Right ventricle myocardium inferior (tissue), 1 donor: Measurements from ENCODE around the gene LRRC9. TPM values are rescaled to one million over a fixed set of nuclear protein-coding genes. Genes with fewer than 3 reads are reported as not detected.
"Not testable (repeated sequence)": the region's sequence is repeated elsewhere in the genome, so short reads cannot be mapped to it uniquely, and the experiment has no call there.

Experiments
- ATAC-seq: fragments of 200-7000 bp; cut with Tn5 transposase; one replicate; pipeline ENCODE4 v1.9.1; 2020; ENCODE audit warnings: mild to moderate bottlenecking, moderate library complexity
- DNase-seq: peaks from one replicate; pipeline ENCODE4 v3.0.0; 2021; ENCODE audit errors: missing footprints
- intact Hi-C: fragments of 100-400 bp; cut with DNase I; formaldehyde crosslinking; loops from one replicate; pipeline ENCODE4 v1.11.0; 2022
- total RNA-seq: library from RNA; stranded (reverse); fragmentation: NEBNext Ultra II Directional; extraction: Animal tissue kit (Norgen Biotek cat#: 25700); gene quantifications from one replicate; pipeline ENCODE4 v1.2.1, GENCODE V29; 2021
- donor health status: DM: no; HTN: yes; CAD: no; lungs with severe emphysema.

The LRRC9 gene
- total RNA-seq, 1 donor from 2014 or later: 0.19 TPM

DNA sequence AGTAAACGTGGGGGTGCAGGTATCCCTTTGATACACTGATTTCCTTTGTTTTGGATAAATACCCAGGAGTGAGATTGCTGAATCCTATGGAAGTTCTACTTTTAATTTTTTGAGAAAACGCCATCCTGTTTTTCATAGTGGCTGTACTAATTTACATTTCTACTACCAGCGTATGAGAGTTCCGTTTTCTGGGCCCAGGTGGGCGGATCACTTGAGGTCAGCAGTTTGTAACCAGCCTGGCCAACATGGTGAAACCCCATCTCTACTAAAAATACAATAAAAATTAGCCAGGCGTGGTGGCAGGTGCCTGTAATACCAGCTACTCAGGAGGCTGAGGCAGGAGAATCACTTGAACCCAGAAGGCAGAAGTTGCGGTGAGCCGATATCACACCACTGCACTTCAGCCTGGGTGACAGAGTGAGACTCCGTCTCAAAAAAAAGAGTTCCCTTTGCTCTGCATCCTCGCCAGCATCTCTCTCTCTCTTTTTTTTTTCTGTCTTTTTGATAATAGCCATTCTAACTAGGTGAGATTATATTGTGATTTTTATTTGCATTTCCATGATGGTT, 22.4 kb downstream of the LRRC9 start:
- ATAC-seq, intact Hi-C loops, DNase-seq: not testable (repeated sequence)

- DNase-seq: no peak
Observed at GRCh38 chr14:59944909-59945308, 25.0 kb downstream of the LRRC9 start.

DNA sequence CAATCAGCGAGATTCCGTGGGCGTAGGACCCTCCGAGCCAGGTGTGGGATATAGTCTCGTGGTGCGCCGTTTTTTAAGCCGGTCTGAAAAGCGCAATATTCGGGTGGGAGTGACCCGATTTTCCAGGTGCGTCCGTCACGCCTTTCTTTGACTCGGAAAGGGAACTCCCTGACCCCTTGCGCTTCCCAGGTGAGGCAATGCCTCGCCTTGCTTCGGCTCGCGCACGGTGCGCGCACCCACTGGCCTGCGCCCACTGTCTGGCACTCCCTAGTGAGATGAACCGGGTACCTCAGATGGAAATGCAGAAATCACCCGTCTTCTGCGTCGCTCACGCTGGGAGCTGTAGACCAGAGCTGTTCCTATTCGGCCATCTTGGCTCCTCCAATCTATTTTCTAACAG, 32.2 kb downstream of the LRRC9 start:
- intact Hi-C loops, ATAC-seq, DNase-seq: not testable (repeated sequence)

More at GRCh38 chr14:59944909-59945308, 25.0 kb downstream of the LRRC9 start:
- intact Hi-C loops: no loop called here
- no peak for ATAC-seq

GRCh38 chr14:59957890-59958289, 37.9 kb downstream of the LRRC9 start:
- intact Hi-C loops, ATAC-seq: not testable (repeated sequence)
- peak; percentile 23 for DNase-seq

GRCh38 chr14:59959668-59960067, 39.7 kb downstream of the LRRC9 start:
- ATAC-seq (no peak), DNase-seq (no peak)
- intact Hi-C loops: loop anchor here (10.0 kb wide), 1 partner anchor 105 kb away; no protein-coding TSS in a partner anchor

DNA sequence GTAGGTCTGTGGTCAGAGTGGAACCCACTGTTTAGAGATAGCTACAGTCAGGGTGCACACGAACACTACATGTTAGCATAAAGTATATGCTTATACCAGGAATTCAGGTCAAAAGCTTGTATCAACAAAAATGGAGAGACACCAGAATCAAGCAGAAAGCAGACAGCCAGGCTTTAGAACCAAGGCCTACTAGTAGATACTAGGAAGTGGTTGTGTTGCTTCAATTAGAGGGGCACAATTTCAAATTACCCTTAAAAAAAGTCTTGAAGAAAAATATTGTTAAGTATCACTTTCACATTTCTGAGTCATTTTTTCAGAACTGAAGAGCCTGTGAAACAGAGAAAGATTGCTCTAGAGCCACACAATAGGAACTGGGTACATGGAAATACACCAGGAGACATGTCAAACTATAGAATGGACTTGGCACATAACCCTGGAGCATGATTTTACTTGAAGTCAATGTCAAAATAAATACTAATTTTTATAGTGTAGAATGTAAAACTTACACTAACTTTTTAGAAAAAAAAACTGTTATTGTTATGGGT, 41.6 kb downstream of the LRRC9 start:
- DNase-seq: no peak
- intact Hi-C loops: loop anchor here (10.0 kb wide), 1 partner anchor 103 kb away; no protein-coding TSS in a partner anchor
- no peak for ATAC-seq

GRCh38 chr14:59964251-59965007, 44.5 kb downstream of the LRRC9 start:
- DNase-seq (no peak), ATAC-seq (peak; percentile 20)
- intact Hi-C loops: loop anchor here (1.0 to 10.0 kb wide), 3 partner anchors 100 to 220 kb away; partner anchors contain the start of gene DHRS7

GRCh38 chr14:59969319-59969718, 49.4 kb downstream of the LRRC9 start:
- DNase-seq (no peak), ATAC-seq (no peak)
- intact Hi-C loops: loop anchor here (5.0 to 10.0 kb wide), 2 partner anchors 95 to 198 kb away; partner anchors contain the start of gene DHRS7

- no peak for DNase-seq
- intact Hi-C loops: no loop called here
- ATAC-seq: no peak
Observed at GRCh38 chr14:59981564-59981963, 61.6 kb downstream of the LRRC9 start.

DNA sequence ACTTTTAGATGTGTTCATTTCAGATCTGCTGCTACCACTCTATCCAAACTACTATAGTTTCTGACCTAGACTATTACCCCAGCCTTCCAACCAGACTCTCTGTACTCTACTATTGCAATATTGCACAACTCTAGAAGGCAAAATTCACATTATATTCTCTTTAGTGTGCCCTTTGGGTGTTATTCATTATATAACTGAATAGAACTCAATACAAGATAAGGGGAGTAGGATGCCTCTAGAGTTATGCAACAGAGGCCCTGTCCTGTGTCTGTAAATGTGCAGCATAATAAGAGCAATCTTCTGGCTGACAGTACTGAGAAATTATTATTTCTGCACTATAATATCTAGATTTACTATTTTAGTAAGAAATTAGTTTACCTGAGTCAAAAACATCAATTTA, 63.1 kb downstream of the LRRC9 start:
- intact Hi-C loops: no loop called here
- ATAC-seq (no peak), DNase-seq (no peak)

DNA sequence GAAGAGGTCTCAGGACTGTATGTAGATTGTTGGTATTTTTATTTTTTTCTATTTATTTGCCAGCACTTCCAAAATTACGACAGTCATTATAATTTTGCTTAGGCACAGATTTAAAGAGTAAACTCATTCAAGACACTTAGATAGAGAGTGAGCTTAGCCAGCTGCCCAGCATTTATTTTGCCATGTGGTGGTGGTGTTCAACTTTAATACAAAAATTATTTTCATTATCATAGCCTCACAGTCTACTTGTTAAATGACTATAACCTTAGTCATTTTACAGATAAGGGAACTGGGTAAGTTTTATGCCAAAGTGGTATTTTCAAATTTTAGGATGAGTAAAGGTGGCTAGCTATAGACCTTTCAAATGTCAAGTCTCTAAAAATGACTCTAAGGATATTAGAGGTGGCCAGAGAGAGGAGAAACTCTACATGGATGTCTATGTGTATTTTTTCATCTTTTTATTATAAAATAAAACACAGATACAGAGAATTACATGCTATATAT, 66.7 kb downstream of the LRRC9 start:
- intact Hi-C loops: no loop called here
- ATAC-seq: no peak
- no peak for DNase-seq

DNA sequence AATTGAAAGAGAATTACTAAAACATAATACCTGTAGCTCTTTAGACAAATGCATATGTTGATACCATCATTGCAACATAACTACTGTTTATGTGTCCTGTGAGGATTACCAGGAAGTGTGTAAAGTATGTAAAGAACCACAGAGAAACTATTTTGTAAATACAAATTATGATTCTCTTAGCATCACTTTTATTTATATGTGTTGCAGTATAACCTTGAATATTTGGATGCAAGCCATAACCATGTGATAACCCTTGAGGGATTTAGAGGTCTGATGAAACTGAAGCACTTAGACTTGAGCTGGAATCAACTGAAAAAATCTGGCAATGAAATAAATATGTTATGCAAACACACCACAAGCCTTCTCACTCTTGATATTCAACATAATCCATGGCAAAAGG, 77.5 kb downstream of the LRRC9 start:
- intact Hi-C loops: no loop called here
- ATAC-seq: no peak
- no peak for DNase-seq

DNA sequence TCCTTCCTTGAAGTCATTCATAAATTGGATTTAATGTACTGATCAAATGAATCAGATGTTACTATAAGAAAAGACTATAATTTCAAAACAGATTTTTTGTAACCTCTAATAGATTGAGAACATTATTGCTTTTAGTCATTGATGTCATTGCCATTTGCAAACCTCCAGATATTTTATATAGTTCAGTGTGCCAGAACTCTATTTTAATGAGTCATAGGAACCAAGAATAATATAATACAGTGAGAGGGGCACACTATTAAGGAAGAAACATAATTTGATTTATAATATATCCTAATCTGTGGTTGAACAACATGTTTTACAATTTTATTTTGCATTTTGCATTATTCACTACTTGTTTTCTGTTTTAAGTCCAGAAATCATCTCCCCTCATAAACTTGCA, 78.0 kb downstream of the LRRC9 start:
- no peak for DNase-seq
- intact Hi-C loops: no loop called here
- ATAC-seq: no peak

DNA sequence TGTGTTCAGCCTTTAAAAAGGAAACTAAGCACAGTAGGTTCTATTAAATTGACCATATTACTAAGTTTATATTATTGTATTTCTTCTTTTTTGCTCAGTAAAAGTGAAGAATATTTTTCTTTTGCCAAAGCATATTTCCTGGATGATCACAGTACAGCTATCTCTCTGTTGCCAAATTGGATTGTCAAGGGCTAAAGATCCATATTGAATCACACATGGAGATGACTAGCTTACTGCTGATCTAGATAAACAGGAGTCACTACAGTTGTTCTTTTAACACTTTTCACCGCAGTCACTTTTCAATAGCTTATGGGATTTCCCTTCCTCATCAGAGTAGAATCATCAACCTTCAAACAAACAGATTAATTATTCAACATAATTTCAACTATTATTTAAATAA, 78.6 kb downstream of the LRRC9 start:
- DNase-seq: no peak
- ATAC-seq: no peak
- intact Hi-C loops: no loop called here

DNA sequence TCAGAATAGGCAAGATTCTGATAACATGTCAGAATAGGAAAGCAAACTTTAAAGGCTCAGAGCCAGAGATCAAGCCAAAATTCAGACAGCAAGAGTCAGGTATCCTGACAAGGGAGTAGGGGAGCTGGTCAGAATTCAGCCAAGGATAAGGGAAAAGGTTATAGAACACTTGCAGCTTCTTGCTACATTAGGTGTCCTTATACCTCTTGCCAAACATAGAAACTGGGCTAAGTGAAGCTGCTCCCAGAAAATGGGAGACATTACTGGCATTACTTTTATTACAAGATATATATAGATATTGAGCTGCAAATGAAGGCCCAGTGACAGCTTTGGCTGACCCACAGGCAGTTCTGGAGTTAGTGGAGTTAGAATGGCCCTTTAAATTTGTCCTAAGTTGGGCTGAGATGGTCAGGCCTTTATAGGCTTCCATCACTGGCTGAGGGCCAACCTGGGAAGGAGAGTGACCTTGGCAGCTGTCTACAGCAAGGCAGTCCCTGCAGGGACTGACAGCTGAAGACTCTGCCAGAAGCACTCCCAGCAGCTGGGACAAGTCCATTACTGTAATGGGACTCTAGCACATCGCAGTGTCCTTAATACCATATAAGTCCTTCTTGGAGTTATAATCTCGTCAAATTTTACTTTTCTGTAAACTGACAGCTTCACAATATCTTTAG, 83.0 kb downstream of the LRRC9 start:
- peak; percentile 99 for ATAC-seq
- intact Hi-C loops: loop anchor here (5.0 kb wide), 1 partner anchor 89 kb away; the partner anchor contains the start of gene PCNX4

DNA sequence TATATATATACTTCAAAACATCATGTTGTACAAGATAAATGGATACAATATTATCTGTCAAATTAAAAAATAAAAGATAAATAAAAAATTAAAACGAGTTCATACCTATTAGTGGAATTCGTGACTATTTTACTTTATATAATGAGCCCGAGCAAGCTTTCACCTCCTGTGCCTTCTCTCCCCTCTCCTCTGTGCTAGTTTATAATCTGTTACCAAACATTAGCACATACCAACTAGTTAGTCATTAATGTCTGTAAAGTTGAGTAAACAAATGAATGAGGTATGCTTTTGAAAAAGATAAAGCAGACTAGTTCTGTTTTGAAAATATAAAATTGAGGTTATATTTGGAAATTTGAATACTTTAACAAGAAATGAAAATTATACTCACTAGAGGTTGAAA, 84.0 kb downstream of the LRRC9 start:
- DNase-seq (no peak), ATAC-seq (no peak)
- intact Hi-C loops: loop anchor here (5.0 kb wide), 1 partner anchor 88 kb away; the partner anchor contains the start of gene PCNX4

More for the DNA sequence above, 83.0 kb downstream of the LRRC9 start:
- peak; percentile 81 for DNase-seq

- ATAC-seq: no peak
- intact Hi-C loops: no loop called here
- DNase-seq: no peak
Observed at GRCh38 chr14:60008042-60008441, 88.1 kb downstream of the LRRC9 start.

DNA sequence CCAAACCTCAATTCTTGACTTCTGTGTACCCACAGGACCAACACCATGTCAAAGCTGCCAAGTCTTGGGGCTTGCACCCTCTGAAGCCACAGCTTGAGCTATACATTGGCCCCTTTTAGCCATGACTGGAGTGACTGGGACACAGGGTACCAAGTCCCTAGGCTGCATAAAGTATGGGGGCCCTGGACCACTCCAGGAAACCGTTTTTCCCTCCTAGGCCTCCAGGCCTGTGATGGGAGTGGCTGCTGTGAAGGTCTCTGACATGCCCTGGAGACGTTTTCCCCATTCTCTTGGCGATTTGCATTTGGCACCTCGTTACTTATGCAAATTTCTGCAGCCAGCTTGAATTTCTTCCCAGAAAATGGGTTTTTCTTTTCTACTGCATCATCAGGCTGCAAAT, 90.3 kb downstream of the LRRC9 start:
- ATAC-seq, DNase-seq, intact Hi-C loops: not testable (repeated sequence)

DNA sequence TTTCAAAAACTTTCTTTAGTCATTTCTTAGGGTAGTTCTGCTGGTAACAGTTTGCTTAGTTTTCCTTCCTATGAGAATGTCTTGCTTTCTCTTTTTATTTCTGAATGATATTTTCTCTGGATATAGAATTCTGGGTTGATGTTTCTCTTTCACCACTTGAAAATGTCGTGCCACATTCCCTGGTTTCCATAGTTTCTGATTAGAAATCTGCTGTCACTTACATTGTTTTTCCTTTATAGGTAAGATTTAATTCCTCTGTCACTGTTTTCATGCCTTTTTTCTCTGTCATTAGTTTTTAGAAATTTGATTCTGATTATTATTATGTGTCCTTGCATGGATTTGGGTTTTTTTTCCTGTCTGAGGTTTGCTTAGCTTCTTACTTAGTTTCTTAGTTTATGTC, 94.5 kb downstream of the LRRC9 start:
- intact Hi-C loops: no loop called here
- no peak for ATAC-seq
- DNase-seq: no peak
